ENCODE results near the gene SAMD10.
A peak's percentile ranks its signal among the peaks of the same experiment; 100 is the strongest.
"Not testable (repeated sequence)": the region's sequence is repeated elsewhere in the genome, so short reads cannot be mapped to it uniquely, and the experiment has no call there.

The SAMD10 gene

DNA sequence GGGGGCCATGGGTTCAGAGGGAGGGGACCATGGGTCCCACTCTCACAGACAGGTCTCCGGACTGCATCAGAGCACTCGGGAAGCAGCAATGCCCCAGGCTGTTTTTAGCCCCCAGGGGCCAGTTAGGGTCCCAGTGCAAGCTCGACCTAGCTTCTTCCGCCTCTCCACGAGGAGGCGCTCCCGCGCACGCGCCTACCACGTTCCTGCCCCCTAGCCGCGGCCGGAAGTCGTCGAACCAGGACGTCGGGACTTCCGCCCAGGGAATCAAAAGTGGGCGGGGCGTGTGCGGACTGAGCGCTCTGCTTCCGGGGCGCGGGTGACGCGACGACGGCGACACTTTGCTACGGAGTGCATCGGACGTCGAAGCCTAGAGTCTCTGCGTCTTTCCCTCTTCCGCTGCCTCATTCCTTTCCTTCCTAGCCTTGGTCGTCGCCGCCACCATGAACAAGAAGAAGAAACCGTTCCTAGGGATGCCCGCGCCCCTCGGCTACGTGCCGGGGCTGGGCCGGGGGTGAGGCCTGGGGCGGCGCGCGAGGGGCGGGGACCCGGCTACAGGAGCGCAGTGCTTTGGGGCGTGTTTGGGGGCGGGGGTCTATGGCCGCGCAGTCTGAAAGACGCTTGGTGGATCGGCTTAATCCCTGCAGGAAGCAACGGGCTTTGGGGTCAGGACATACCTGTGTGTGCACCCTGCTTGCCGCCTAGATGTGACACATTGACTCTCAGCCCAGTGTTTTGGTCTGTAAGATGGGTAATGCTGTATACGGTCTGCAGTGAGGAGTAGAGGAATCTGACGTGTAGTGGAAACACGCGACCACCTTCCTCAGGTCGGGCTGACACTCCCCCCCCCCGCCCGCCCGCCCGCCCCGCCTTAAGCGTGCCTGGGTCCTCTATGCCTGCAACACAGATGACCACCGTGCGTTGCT, 1.6 kb upstream of the SAMD10 start, which contains the start of gene PRPF6:
TSS of gene PRPF6 (plus strand) at position 327 of the 923 bp plus-strand sequence. CDS start at position 441, 114 bp downstream.
- H3K27ac ChIP-seq, result peak within 1 kb of the TSS; percentile 97
- TF ChIP-seq, protein P1, sequence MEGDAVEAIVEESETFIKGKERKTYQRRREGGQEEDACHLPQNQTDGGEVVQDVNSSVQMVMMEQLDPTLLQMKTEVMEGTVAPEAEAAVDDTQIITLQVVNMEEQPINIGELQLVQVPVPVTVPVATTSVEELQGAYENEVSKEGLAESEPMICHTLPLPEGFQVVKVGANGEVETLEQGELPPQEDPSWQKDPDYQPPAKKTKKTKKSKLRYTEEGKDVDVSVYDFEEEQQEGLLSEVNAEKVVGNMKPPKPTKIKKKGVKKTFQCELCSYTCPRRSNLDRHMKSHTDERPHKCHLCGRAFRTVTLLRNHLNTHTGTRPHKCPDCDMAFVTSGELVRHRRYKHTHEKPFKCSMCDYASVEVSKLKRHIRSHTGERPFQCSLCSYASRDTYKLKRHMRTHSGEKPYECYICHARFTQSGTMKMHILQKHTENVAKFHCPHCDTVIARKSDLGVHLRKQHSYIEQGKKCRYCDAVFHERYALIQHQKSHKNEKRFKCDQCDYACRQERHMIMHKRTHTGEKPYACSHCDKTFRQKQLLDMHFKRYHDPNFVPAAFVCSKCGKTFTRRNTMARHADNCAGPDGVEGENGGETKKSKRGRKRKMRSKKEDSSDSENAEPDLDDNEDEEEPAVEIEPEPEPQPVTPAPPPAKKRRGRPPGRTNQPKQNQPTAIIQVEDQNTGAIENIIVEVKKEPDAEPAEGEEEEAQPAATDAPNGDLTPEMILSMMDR (conservative IDR thresholded peaks at IDR 0.05), result peak; percentile 92
- peak; percentile 93 for TF ChIP-seq ZFX (IDR thresholded peaks at IDR 0.05)

DNA sequence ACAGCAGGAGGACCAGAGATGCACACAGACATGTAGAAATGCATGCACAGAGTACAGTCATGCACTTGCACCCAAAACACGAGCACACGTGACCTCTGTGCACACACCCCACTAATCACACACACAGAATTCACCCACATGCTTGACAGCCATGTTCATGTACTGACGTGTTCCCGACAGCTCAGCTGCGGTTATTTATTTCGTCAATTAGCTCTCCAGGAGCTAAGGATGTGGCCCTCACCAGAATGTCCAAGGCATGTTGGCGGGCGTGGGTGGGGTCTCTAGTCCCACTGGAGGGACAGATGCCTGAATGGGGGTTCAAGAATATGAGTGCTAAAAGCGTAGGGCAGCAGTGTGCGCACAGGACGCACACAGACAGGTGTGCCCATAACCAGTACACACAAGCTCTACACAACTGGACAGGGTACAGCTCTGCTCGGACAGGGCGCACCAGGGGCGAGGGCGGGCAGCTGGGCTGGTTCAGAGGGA, 919 bp upstream of the SAMD10 start:
- TF ChIP-seq, protein P1 (conservative IDR thresholded peaks at IDR 0.05), result no peak
- TF ChIP-seq ZFX (IDR thresholded peaks at IDR 0.05), result no peak
- peak overlapping the region; percentile 97 for H3K27ac ChIP-seq

DNA sequence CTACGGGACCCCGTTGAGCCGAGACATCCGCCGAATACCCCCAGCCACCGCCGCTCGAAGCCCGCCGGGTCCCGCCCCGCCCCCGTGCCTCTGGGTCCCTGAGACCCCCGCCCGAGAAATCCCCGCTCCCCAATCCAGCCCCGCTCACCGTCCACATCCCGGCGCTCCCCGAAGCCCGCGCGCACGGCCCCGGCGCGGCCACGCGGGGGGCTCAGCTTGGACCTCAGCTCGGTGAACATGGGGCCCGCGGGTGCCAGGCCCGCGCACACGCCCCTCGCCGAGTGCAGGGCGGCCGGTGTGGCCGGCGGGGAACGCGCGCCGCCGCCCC, 249 bp downstream of the SAMD10 start:
- H3K27ac ChIP-seq, result peak overlapping the region; percentile 97
- TF ChIP-seq ZFX (IDR thresholded peaks at IDR 0.05), result no peak
- TF ChIP-seq, protein P1 (conservative IDR thresholded peaks at IDR 0.05), result no peak

DNA sequence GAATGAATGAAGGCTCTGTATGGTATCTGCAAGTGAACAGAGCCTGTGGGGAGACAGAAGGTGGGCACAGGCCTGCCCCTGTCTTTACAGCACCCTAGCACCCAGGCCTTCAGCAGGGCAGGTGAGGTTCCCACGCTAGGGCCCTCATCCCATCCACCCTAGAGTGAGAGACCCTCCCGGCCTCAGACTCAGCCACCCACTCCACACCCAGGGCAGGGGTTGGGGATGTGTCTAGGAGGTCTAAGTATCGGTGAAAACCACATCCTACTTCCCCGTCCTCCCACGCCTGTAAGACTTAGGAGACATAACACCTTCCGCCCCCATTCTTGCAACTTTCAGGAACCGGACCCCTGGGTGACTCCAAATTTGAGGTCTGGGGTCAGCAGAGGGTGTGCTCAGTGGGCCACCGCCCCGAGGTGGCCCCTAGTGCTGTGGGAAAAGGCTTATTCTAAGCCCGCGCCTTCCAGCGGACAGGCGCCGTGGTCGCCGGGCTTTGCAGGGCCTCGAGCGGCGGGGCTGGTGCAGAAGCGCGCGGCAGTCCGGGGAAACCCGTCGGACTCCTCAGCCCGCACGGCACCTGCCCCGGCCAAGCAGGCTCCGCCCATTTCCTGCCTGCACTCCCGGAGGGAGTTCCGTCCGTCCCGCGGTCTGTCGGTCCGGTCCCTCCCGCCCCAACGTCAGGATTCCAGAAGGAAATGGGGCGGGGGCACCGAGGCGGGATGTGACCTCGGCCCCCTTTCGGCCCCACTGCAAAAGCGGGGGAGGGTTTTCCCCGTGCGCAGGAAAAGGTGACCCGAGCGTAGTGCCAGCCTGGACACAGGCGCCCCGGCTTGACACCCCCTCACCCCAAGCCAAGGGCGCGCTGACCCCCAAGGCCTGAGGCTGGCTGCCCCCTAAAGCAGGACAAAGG, 868 bp downstream of the SAMD10 start:
- H3K27ac ChIP-seq, result peak overlapping the region; percentile 97
- TF ChIP-seq, protein P1 (conservative IDR thresholded peaks at IDR 0.05), result no peak

DNA sequence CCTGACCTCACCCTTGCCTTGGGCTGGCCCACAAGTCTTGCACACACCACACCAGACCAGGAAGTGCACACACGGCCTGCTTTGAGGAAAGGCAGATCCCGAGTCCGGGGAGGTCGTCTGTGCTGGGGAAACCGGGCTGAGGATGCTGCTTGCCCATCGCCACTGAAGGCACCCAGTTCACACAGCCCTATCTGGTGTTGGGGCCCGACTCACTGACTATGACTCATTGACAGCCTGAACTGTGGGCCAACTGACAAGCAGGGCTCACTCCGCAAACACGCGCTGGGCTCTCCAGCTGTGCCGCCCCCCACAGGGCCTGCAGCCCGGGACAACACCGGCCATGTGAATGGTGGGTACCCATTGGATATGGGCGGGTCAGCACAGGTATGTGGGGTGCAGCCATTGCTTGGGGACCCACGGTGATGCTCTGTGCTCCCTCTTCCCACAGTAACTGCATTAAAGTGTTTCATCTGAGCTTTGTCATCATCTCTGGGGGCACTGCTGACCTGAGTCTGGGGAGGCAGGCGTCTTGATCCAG, 1.6 kb downstream of the SAMD10 start:
- peak overlapping the region; percentile 97 for H3K27ac ChIP-seq
- TF ChIP-seq, protein P1 (conservative IDR thresholded peaks at IDR 0.05), result no peak
- no peak for TF ChIP-seq ZFX (IDR thresholded peaks at IDR 0.05)

DNA sequence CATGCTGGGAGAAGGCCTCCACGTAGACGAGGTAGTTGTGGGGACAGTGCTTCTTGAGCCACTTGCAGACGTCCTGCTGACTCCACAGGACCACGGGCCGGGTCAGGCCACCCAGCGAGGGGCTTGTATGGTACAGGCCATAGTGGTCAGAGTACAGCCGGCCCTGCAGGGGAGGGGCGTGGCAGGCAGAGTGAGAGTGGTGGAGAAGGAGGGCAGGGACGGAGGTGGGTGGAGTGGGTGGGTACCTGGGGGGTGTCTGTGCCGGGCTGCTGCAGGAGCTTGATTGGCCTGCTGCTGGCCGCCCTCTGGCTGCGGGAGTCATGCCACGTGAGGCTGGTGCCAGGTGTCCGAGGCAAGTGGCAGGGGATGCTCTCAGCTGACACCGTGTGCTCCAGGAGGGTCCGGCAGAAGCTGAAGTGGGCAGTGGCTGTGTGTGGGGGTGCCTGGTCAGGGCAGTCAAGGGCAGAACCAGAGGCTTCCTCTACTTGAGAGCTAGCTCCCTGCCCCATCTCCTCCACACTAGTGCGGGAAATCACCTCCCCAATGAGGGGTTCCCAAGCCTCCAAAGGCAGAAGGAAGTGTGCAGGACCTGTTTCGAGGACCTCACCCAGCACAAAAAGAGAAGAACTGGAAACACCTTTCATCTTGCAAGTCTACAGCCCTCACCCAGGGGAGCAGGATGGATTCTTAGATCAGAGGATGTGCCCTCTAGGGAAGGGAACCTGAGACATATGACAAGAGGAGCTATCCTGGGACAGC, 2.3 kb downstream of the SAMD10 start:
- H3K27ac ChIP-seq, result no peak overlapping the region
- no peak for TF ChIP-seq ZFX (IDR thresholded peaks at IDR 0.05)
- TF ChIP-seq, protein P1 (conservative IDR thresholded peaks at IDR 0.05), result no peak

DNA sequence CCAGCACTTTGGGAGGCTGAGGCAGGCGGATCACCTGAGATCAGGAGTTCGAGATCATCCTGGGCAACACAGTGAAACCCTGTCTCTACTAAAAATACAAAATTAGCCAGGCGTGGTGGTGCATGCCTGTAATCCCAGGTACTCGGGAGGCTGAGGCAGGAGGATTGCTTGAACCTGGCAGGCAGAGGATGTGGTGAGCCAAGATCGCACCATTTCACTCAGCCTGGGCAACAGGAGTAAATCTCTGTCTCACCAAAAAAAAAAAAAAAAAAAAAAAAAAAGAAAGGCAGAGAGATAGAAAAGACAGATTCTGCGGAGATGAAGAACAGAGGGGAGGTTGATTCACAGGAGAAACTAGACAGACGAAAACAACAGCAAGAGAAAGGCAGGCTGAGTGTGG, 2.9 kb downstream of the SAMD10 start:
- H3K27ac ChIP-seq, result not testable (repeated sequence)
